ENCODE results near the gene ADORA1. TPM values are rescaled to one million over a fixed set of nuclear protein-coding genes. Genes with fewer than 3 reads are reported as not detected.

ADORA1 gene
- total and polyA plus RNA-seq, 8 donors = 8.1 to 19.7 (median 15.5) TPM

GRCh38 chr1:203103216-203103615 lies 24.3 kb upstream of the ADORA1 start:
- no peak for ATAC-seq
- no peaks in the 10 kb centered on the region for H3K4me1 ChIP-seq
- WGBS, 2 donors = 76 to 87% methylated on average over 4 of the region's 4 CpGs
- intact Hi-C loops (cut with DNase I) = no loop called here
- peaks cover 0 to 14% (median 0%) of the 10 kb centered on the region in 4 donors for H3K27me3 ChIP-seq
- H3K27ac ChIP-seq = no peak overlapping the region
- no peak for DNase-seq
- TF ChIP-seq CTCF (IDR thresholded peaks at IDR 0.05) = no peak
- no peak overlapping the region for H3K4me3 ChIP-seq
- FAIRE-seq = no peak
- H3K36me3 ChIP-seq = no peaks in the 10 kb centered on the region
- H3K9me3 ChIP-seq = no peaks in the 10 kb centered on the region

GRCh38 chr1:203103829-203104495 lies 23.6 kb upstream of the ADORA1 start:
- FAIRE-seq = no peak
- 78 to 93% methylated on average over 6 of the region's 6 CpGs for WGBS, 2 donors
- Histone ChIP-seq H3K4me1 (no peaks in the 10 kb centered on the region), H3K27ac (no peak overlapping the region), H3K9me3 (no peaks in the 10 kb centered on the region), H3K27me3 (peaks cover 0 to 14% (median 0%) of the 10 kb centered on the region in 4 donors), H3K36me3 (no peaks in the 10 kb centered on the region), H3K4me3 (no peak overlapping the region)
- no peak for ATAC-seq
- intact Hi-C loops (cut with DNase I) = no loop called here
- no peak for TF ChIP-seq CTCF (IDR thresholded peaks at IDR 0.05)
- no peak for DNase-seq

- intact Hi-C loops (cut with DNase I) = no loop called here
- ATAC-seq = no peak
- Histone ChIP-seq H3K36me3 (no peaks in the 10 kb centered on the region), H3K9me3 (no peaks in the 10 kb centered on the region), H3K27ac (no peak overlapping the region), H3K4me1 (no peaks in the 10 kb centered on the region), H3K4me3 (no peak overlapping the region), H3K27me3 (peaks cover 0 to 14% (median 0%) of the 10 kb centered on the region in 4 donors)
- no peak for TF ChIP-seq CTCF (IDR thresholded peaks at IDR 0.05)
- DNase-seq = no peak
- FAIRE-seq = no peak
These were observed 22.6 kb upstream of the ADORA1 start for GRCh38 chr1:203104789-203105390.

GRCh38 chr1:203112475-203112874 lies 15.1 kb upstream of the ADORA1 start:
- no peak for DNase-seq
- Histone ChIP-seq H3K36me3 (no peaks in the 10 kb centered on the region), H3K4me1 (no peaks in the 10 kb centered on the region), H3K4me3 (no peak overlapping the region), H3K9me3 (no peaks in the 10 kb centered on the region), H3K27me3 (peaks cover 0 to 4% (median 0%) of the 10 kb centered on the region in 4 donors), H3K27ac (no peak overlapping the region)
- TF ChIP-seq CTCF (IDR thresholded peaks at IDR 0.05) = no peak
- FAIRE-seq = no peak
- intact Hi-C loops (cut with DNase I) = no loop called here
- 8 to 18% methylated on average over 2 of the region's 2 CpGs for WGBS, 2 donors
- ATAC-seq = no peak

- H3K9me3 ChIP-seq = no peaks in the 10 kb centered on the region
- FAIRE-seq = no peak
- 39 to 57% methylated on average over 4 of the region's 4 CpGs for WGBS, 2 donors
- TF ChIP-seq CTCF (IDR thresholded peaks at IDR 0.05) = no peak
- H3K4me3 ChIP-seq = no peak overlapping the region
- no peaks in the 10 kb centered on the region for H3K4me1 ChIP-seq
- intact Hi-C loops (cut with DNase I) = no loop called here
- no peak overlapping the region for H3K27ac ChIP-seq
- ATAC-seq = no peak
- H3K36me3 ChIP-seq = no peaks in the 10 kb centered on the region
- no peaks in the 10 kb centered on the region for H3K27me3 ChIP-seq
- DNase-seq = no peak
These were observed 14.2 kb upstream of the ADORA1 start for GRCh38 chr1:203113308-203113707.

Measured in pancreas (tissue), 10 donors.